H1 (cell line): ENCODE measurements around the gene SLC2A4. TPM values are rescaled to one million over a fixed set of nuclear protein-coding genes. Genes with fewer than 3 reads are reported as not detected.

Experiments used
- CREB1 ChIP-seq: IDR thresholded peaks from 2 replicates; pipeline ENCODE4 v1.6.1; 2012; ENCODE audit warnings: inconsistent platforms
- MAFK ChIP-seq: IDR thresholded peaks from 2 replicates; pipeline ENCODE4 v1.6.1; 2012; ENCODE audit warnings: low read depth, mild to moderate bottlenecking, improper control_type of control experiment, low read length
- SUZ12 ChIP-seq: fragments of 200-600 bp; sonication (generic); IDR thresholded peaks from 2 replicates; pipeline ENCODE4 v1.6.1; 2012; ENCODE audit warnings: mild to moderate bottlenecking, inconsistent platforms, low read length, moderate library complexity, mixed read lengths
- polyA plus RNA-seq, 7 experiments: library from polyadenylated mRNA; depleted of rRNA in 3 of 7; stranded (reverse) in 5 of 7; unstranded in 2 of 7; fragments of >200 nt in 5 of 7; fragments of 200-250 nt in 2 of 7; gene quantifications; 1 replicate in 5 of 7; 2 replicates in 1 of 7; 4 replicates in 1 of 7; pipeline versions ENCODE4 v1.2.1 to v1.2.3, GENCODE V29; 2011 to 2013; ENCODE audit warnings: missing spikeins in 2 of 7, mixed read lengths in 2 of 7
- total RNA-seq: library from RNA; stranded (reverse); fragmentation: NEBNext Ultra II Directional; extraction: Animal tissue kit (Norgen Biotek cat#: 25700); gene quantifications from 2 replicates; pipeline ENCODE4 v1.2.1, GENCODE V29; 2021

The SLC2A4 gene
- total and polyA plus RNA-seq, 2 of the 8 experiments (the other 6 are each of a cell fraction or from before 2014, with no cell fraction given) = 5.7 to 6.9 TPM

DNA sequence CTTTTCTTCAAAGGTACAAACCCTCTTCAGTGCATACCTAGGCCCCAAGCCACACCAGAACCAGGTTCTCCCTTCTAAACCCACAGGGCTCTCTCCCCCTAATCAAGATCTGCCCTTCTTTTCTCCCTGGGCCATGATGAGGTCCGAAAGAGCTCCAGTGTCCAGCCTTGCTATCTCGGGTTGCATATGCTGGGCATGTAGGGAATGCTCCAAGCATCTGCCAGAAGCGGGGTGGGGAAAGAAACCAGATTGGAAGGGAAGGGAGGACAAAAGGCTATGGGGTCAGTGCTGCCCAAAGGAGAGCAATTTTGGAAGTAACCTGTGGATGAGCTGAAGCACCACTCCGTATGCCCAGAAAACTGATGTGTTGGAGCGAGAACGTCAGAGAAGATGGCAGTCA is 32.3 kb upstream of the SLC2A4 start (continued):
- TF ChIP-seq SUZ12 (no peak), MAFK (no peak), CREB1 (no peak)
